ENCODE data around the gene CYLD.

The CYLD gene

GRCh38 chr16:50789757-50790156, 47.9 kb downstream of the CYLD start:
- no peak for DNase-seq

GRCh38 chr16:50791522-50791921, 49.6 kb downstream of the CYLD start:
- no peak for DNase-seq

GRCh38 chr16:50796829-50797228, 54.9 kb downstream of the CYLD start:
- DNase-seq = no peak

GRCh38 chr16:50797456-50797855, 55.6 kb downstream of the CYLD start:
- no peak for DNase-seq

DNA sequence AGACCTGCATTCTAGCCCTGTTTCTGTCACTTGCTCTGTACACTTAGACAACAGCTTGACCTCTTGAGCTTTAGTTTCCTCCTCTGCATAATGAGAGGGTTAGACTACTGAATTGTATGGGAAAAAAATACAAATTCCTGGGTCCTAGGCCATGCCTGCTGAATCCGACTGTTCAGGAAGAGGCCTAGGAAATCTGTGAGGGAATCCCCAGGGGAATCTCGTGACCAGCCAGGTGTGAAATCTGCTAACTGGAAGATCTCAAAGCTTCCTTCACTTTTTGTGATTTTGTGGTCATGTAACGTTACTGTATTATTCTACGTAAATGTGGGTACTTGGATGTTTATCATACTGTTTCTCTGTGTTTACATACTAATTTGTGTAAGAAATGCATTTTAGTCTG, 58.2 kb downstream of the CYLD start:
- no peak for DNase-seq

DNA sequence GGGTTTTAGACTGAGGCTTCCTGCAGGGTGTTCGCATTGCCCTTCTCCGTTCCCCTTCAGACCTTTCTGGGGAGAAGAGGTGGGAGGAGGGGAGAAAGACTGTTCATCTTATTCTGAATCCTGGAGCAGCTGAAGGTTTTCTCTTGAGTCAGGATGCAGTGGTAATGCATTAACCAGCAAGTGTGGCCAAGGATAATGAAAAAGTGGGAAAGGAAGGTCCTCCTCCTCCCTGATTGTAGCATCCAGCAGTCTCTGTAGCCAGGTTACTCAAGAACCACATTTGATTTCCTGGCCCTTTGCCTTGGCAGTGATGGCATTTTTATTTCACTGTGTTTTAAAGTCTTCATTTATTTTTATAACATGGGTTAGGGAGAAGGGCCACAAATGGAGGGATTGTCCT, 59.1 kb downstream of the CYLD start:
- DNase-seq = no peak

DNA sequence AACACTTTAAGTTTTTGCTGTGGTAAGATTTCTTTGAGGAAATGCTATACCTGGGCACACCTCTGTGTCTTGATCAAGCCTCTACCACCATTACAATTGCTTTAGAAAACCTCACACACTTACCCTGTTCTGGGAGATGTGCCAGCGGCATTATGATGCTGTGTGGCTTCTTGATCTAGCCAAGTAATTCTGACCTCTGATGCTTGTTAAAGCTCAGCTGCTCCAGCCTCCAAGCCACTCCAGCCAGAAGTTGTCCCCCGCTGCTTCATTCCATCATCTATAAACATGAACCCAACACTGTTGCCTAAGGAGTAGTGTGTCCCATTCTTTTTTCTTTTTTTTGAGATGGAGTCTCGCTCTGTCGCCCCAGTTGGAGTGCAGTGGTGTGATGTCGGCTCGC, 60.1 kb downstream of the CYLD start:
- no peak for DNase-seq

DNA sequence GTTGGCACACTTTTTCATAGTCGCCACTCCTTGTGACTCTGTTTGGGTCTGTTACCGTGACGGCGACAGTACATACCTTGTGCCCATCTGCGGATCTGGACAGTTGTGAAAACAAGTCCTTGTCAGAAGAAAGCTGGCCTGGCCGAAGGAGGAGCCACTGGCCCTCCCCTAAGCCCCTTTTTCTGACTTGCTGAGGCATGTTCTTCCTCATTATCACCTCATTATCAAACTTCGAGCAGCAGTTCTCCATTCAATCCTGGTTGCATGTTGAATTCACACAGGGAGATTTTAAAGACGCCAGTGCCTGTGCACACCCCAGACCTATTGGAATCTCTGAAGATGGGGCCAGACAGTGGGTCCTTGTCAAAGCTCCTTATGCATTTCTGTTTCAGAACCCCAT, 61.1 kb downstream of the CYLD start:
- no peak for DNase-seq

- no peak for DNase-seq
These were observed 62.5 kb downstream of the CYLD start for GRCh38 chr16:50804290-50804907.

GRCh38 chr16:50806099-50807062, 64.5 kb downstream of the CYLD start:
- peak; percentile 72 to 96 for DNase-seq

DNA sequence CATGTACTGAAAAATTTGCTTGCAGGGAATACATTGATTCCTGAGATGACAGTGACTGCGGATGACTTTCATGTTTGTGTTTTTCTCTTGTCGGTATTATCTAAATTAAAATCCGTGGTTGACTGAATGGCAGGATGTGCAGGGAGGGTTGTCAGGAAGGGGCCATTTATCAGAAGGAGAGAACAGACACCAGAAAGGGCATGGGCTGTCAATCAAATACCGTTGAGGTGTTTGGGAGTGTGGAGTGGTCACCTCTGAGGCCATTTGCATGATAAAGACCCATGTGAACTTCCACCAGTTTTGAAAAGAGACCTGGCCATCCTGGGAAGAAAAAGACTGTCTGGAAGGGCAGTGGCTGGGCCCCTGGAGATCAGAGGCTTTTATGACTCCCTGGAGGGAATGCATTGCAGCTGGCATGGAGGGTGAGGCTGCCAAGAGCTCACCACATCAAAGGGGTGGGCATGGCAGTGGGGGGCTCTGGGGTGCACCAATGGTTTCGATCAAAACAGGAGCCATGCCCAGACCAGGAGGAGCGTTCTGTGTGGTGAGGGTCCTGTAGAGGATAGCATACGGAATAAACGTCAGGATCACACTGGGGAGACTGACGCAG, 67.1 kb downstream of the CYLD start:
- DNase-seq = no peak

DNA sequence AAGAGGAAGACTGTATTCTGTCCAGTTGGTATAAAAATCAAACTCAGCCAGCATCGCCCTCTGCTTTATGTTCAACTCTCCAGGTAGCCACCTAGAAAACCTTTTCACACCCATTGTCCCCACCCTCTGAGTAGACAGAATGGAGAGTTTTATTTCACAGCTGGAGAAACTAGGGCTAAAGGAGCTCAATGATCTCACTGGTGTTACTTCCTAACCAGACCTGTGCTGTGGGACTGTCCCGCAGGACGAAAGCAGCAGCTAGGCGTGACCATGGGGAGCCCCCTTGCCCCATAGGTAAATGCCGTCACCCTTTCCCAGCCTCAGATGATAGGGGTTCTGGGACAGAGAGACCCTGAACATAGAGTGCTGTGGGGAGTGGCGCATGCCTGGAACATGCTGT, 67.7 kb downstream of the CYLD start:
- DNase-seq = no peak

DNA sequence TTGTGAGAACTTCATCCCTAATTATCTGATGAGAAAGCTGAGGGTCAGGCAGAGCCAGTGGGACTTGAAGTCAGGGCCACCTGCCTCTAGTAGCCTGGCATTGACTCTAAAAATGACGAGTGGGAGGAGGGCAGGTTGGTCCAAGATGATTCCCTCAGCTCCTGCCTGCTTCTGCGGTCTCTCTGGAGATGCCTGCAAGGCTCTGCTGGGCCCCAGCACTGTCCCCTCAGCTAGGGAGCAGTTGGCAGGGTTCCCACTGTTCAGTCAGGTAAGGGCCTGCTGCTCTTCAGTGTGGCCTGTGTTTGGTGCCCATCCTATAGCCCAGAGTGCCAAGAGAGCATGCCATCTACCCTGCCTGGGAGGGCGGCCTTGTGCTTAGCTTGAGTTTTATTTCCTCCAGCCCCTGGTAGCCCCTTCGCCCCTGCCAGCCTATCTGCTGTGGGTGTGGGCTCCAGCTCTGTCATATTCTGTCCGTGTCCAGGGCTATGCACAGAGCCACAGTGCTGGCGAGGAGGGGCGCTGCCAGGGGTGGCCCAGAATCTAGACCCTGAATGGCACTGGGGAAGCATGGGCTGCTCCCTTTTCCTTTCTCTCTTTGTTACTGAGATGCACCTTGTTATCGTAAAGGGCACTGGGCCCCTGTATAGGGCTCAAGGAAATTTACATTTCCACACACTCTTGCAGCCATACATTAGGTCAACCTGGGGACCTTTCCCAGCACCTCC, 68.5 kb downstream of the CYLD start:
- DNase-seq = no peak

GRCh38 chr16:50812046-50812445, 70.2 kb downstream of the CYLD start:
- DNase-seq = no peak

- DNase-seq = no peak
These were observed 71.1 kb downstream of the CYLD start for GRCh38 chr16:50812876-50813466.

DNA sequence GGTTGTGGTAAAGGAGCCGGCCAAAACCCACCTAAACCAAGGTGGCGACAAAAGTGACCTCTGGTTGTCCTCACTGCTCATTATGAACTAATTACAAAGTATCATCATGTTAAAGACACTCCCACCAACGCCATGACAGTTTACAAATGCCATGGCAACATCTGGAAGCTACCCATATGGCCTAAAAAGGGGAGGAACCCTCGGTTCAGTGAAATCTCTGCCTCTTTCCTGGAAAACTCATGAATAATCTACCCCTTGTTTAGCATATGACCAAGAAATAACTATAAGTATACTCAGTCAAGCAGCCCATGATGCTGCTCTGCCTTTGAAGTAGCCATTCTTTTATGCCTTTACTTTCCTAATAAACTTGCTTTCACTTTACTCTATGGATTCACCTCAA, 72.2 kb downstream of the CYLD start:
- no peak for DNase-seq

GRCh38 chr16:50814541-50814940, 72.7 kb downstream of the CYLD start:
- DNase-seq = no peak

- DNase-seq = no peak
These were observed 73.5 kb downstream of the CYLD start for GRCh38 chr16:50815382-50815781.

DNA sequence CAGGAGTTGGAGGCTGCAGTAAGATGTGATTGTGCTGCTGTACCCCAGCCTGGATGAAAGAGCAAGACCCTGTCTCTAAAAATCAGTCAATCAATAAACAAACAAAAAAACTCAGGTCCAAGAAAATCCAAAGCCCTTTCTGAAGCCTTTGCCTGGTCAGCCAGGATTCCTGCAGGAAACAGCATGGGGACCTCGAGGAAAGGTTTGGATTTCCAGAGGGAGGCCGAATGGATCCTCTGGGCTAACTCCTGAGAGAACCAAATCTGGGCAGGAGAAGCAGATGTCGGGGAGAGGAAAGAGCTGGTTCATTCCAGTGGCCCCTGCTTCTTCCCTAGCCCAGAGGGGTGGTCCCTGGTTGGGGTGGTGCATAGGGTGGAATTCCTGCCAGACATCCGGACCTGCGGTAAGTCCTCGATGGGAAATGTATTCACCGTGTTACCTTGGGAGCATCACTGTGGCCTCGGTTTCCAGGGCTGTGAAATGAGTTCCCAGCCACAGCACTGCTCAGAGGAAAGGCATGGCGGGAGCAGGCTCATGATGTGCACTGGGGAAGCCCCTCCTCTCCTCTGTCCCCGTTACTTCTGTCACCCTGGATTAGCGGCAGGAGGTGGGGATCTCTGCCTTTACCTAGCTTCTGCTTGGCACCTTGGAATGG, 75.1 kb downstream of the CYLD start:
- no peak for DNase-seq

DNA sequence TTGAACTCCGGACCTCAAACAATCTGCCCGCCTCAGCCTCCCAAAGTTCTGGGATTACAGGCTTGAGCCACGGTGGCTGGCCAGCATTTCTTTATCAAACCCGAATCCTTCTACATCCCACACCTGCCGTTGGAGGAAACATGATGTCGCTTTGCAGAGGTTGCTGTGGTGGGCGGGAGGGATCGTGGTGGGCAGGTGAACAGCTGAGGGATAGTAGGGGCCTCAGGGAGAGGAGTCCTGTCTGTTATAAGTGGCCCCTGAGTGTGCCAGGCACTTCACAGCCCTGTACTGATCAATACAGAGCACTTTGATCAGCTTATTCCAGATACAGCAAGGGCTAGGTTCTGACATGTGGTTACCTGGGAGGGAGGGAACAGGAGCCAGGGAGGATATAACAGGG, 76.5 kb downstream of the CYLD start:
- no peak for DNase-seq

DNA sequence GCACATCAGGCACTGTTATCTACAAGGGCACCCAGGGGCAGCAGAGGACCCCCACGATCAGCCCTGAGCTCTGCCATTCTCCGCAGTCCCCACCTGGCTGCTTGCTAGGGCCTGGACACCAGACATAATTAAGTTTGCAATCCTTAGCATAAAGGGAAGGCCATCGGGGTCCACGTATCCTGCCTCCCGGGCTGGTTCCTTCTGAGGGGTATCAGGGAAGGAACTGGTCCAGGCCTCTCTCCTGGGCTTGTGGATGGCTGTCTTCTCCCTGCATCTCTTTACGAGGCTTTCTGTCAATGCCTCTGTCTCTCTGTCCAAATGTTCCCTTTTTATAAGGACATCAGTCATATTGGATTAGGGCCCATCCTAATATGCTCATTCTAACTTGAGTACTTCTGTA, 77.8 kb downstream of the CYLD start:
- DNase-seq = no peak

DNA sequence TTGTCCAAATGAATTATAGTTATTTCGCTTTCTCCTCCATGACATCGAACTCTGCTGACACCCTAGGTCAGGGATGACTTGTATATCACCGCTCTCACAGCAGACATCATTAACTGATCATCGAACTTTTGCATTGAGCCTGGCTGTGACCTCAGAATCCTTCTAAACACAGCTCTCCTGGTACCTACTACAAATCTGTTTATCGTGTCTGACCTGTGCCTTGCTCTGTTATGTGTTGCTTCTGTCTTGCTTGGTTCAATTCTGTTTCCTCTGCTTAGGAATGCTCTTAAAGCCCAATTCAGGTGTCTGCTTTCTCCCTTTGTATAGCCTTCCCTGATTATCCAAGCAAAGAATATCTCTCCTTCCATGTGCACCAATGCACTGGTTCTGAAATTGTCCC, 78.3 kb downstream of the CYLD start:
- DNase-seq = no peak

All from inflammatory macrophage treated with lipopolysaccharide for 1 hour (primary cell).